Osteoblast (primary cell): Measurements from ENCODE around the gene PTGES. TPM values are rescaled to one million over a fixed set of nuclear protein-coding genes. Genes with fewer than 3 reads are reported as not detected.

ENCODE experiments used
- DNase-seq: peaks from one replicate; pipeline ENCODE4 v3.0.0; 2011; ENCODE audit warnings: low spot score, mixed read lengths; ENCODE audit not compliant: insufficient read length; ENCODE audit errors: missing footprints
- H2AFZ ChIP-seq: 2 replicates; pipeline ENCODE4 v1.6.0; 2011; ENCODE audit warnings: mild to moderate bottlenecking, low read length
- H3K27ac ChIP-seq: 2 replicates; pipeline ENCODE4 v1.5.1; 2011; ENCODE audit warnings: mild to moderate bottlenecking, low read depth, low read length, moderate library complexity
- H3K27me3 ChIP-seq: 2 replicates; pipeline ENCODE4 v1.6.0; 2012; ENCODE audit warnings: mild to moderate bottlenecking, control low read depth, inconsistent platforms, low read length, moderate library complexity; ENCODE audit not compliant: insufficient read depth
- H3K36me3 ChIP-seq: 2 replicates; pipeline ENCODE4 v1.5.1; 2011; ENCODE audit warnings: mild to moderate bottlenecking, low read length, control low read depth, moderate library complexity; ENCODE audit not compliant: insufficient read depth
- H3K4me1 ChIP-seq: 2 replicates; pipeline ENCODE4 v1.5.1; 2011; ENCODE audit warnings: mild to moderate bottlenecking, low read length, control low read depth, moderate library complexity; ENCODE audit not compliant: insufficient read depth
- H3K4me2 ChIP-seq: 2 replicates; pipeline ENCODE4 v1.6.0; 2011; ENCODE audit warnings: mild to moderate bottlenecking, low read length; ENCODE audit not compliant: insufficient read depth
- H3K4me3 ChIP-seq: fragments of 200-600 bp; sonication (generic); 3 replicates; pipeline ENCODE4 v1.5.1; 2012; ENCODE audit warnings: mild to moderate bottlenecking, low read length, inconsistent platforms; ENCODE audit not compliant: insufficient read depth
- H3K79me2 ChIP-seq: 2 replicates; pipeline ENCODE4 v1.6.0; 2012; ENCODE audit warnings: mild to moderate bottlenecking, low read length, control low read depth, inconsistent platforms; ENCODE audit not compliant: insufficient read depth
- H3K9me3 ChIP-seq: 2 replicates; pipeline ENCODE4 v1.5.1; 2011; ENCODE audit warnings: low read depth, low read length, control low read depth
- H4K20me1 ChIP-seq: 2 replicates; pipeline ENCODE4 v1.6.0; 2012; ENCODE audit warnings: mild to moderate bottlenecking, low read length, control low read depth; ENCODE audit not compliant: insufficient read depth
- CTCF ChIP-seq: IDR thresholded peaks from 2 replicates; pipeline ENCODE4 v1.5.1; 2011; ENCODE audit warnings: mild to moderate bottlenecking, low read depth, low read length, moderate library complexity; ENCODE audit errors: extremely low read depth
- total RNA-seq: library from RNA; depleted of rRNA; stranded (reverse); fragments of >200 nt; gene quantifications from 2 replicates; pipeline ENCODE4 v1.2.3, GENCODE V29; 2012

The PTGES gene
- total RNA-seq, 1 donor: 70.9 TPM

- Histone ChIP-seq H3K36me3 (no peaks in the 10 kb centered on the region), H3K9me3 (no peaks in the 10 kb centered on the region), H4K20me1 (no peaks in the 10 kb centered on the region), H3K4me3 (no peak overlapping the region), H3K4me1 (peaks cover 51% of the 10 kb centered on the region), H3K4me2 (no peak overlapping the region), H3K27me3 (no peaks in the 10 kb centered on the region), H3K27ac (peak overlapping the region; percentile 86), H2AFZ (no peak overlapping the region), H3K79me2 (peaks cover 14% of the 10 kb centered on the region)
- DNase-seq: peak; percentile 83
- no peak for TF ChIP-seq CTCF
Observed at GRCh38 chr9:129701549-129701948, 51.3 kb downstream of the PTGES start.

DNA sequence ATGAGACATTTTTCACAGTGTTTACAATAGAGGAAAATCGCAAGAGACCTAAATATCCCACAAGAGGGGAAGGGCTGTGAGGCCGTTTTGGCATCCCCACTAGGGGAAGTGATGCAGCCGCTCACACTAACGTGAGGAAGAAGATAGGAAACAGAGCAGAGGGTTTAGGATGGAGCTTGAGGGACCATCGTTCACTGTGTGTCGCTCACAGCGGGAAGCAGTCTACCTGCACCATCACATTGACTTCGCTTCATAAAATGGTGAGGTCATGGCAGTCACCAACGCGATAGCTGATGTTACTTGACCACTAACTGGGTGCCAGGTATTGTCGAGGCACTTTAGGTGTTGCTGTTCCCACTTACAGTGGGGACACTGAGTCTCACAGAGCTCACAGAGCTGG, 51.8 kb downstream of the PTGES start:
- DNase-seq: peak; percentile 64
- H3K79me2 ChIP-seq: peaks cover 14% of the 10 kb centered on the region
- H3K27ac ChIP-seq: peak overlapping the region; percentile 86
- no peaks in the 10 kb centered on the region for H4K20me1 ChIP-seq
- H3K4me2 ChIP-seq: no peak overlapping the region
- peaks cover 51% of the 10 kb centered on the region for H3K4me1 ChIP-seq
- no peaks in the 10 kb centered on the region for H3K9me3 ChIP-seq
- H3K4me3 ChIP-seq: no peak overlapping the region
- no peak overlapping the region for H2AFZ ChIP-seq
- no peaks in the 10 kb centered on the region for H3K36me3 ChIP-seq
- H3K27me3 ChIP-seq: no peaks in the 10 kb centered on the region
- TF ChIP-seq CTCF: no peak

DNA sequence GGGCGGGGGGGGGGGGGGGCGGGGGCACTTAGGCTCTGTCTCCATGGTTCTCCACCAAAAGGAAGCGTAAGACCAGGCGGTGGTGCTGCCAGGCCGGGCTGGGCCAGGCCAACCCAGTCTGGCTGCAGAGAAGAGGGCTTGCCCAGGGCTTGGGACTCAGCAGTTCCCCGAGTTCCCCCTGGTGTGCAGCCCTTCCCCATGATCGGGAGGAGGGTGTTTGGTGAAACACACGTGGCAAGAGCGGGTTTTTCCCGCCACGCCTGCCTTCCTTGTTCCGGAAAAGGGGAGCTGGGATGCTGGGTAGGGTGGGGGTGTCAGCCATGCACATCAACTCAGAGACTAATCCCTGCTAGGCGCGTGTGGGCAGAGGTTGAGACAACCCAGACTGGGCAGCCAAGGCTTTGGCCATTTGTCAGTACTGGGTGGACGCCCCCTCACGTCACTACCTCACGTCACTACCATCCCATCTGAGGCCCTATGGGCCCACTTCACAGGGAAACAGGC, 54.5 kb downstream of the PTGES start:
- no peak overlapping the region for H2AFZ ChIP-seq
- peak overlapping the region; percentile 92 for H3K27ac ChIP-seq
- DNase-seq: peak; percentile 95
- peaks cover 8% of the 10 kb centered on the region for H3K79me2 ChIP-seq
- H3K4me1 ChIP-seq: peaks cover 57% of the 10 kb centered on the region
- H3K36me3 ChIP-seq: no peaks in the 10 kb centered on the region
- H3K4me2 ChIP-seq: peak overlapping the region; percentile 66
- no peak for TF ChIP-seq CTCF
- peak overlapping the region; percentile 18 for H3K4me3 ChIP-seq
- no peaks in the 10 kb centered on the region for H3K27me3 ChIP-seq
- no peaks in the 10 kb centered on the region for H4K20me1 ChIP-seq
- no peaks in the 10 kb centered on the region for H3K9me3 ChIP-seq

GRCh38 chr9:129697656-129698253, 55.1 kb downstream of the PTGES start:
- H3K36me3 ChIP-seq: peaks cover under 1% of the 10 kb centered on the region
- H2AFZ ChIP-seq: peak overlapping the region; percentile 39
- peak overlapping the region; percentile 66 for H3K4me2 ChIP-seq
- H3K4me3 ChIP-seq: peak overlapping the region; percentile 68
- no peaks in the 10 kb centered on the region for H3K9me3 ChIP-seq
- TF ChIP-seq CTCF: no peak
- no peaks in the 10 kb centered on the region for H3K27me3 ChIP-seq
- H3K79me2 ChIP-seq: peaks cover 8% of the 10 kb centered on the region
- peaks cover 52% of the 10 kb centered on the region for H3K4me1 ChIP-seq
- H3K27ac ChIP-seq: peak overlapping the region; percentile 92
- peak; percentile 99 for DNase-seq
- no peaks in the 10 kb centered on the region for H4K20me1 ChIP-seq
